CD14-positive monocyte (primary cell): ENCODE measurements around the gene ADAM23. TPM values are rescaled to one million over a fixed set of nuclear protein-coding genes. Genes with fewer than 3 reads are reported as not detected.

ENCODE experiments used
- DNase-seq, 3 donors: peaks; one replicate each; pipeline ENCODE4 v3.0.0-alpha.2; 2011 to 2022
- H2AFZ ChIP-seq: 2 replicates; pipeline ENCODE4 v1.6.0; 2012; ENCODE audit warnings: mild to moderate bottlenecking, low read depth, low read length, inconsistent platforms; ENCODE audit not compliant: insufficient read depth, poor library complexity, severe bottlenecking
- H3K27ac ChIP-seq, 2 donors: 1 replicate in 1 of 2; 2 replicates in 1 of 2; pipeline ENCODE4 v1.5.1; 2012 to 2013; ENCODE audit warnings: low read length in 2 of 2, control low read depth in 1 of 2, inconsistent platforms in 1 of 2, low read depth in 1 of 2, mild to moderate bottlenecking in 1 of 2
- H3K27me3 ChIP-seq, 2 donors: one replicate each; pipeline versions ENCODE4 v1.6.0 to v1.6.1; 2011 to 2013; ENCODE audit warnings: low read length in 2 of 2; ENCODE audit not compliant: control insufficient read depth in 2 of 2, insufficient read depth in 2 of 2
- H3K36me3 ChIP-seq, 2 donors: replicated peaks in 1 of 2; 1 replicate in 1 of 2; 2 replicates in 1 of 2; pipeline versions ENCODE4 v1.5.1 to v1.6.1; 2012 to 2013; ENCODE audit warnings: low read length in 2 of 2, control low read depth in 1 of 2, inconsistent platforms in 1 of 2, mild to moderate bottlenecking in 1 of 2; ENCODE audit not compliant: insufficient read depth in 2 of 2, control insufficient read depth in 1 of 2
- H3K4me1 ChIP-seq, 2 donors: 1 replicate in 1 of 2; 2 replicates in 1 of 2; pipeline versions ENCODE4 v1.5.1 to v1.6.1; 2012 to 2013; ENCODE audit warnings: low read length in 2 of 2, control low read depth in 1 of 2, inconsistent platforms in 1 of 2, mild to moderate bottlenecking in 1 of 2, moderate library complexity in 1 of 2; ENCODE audit not compliant: insufficient read depth in 2 of 2, control insufficient read depth in 1 of 2
- H3K4me2 ChIP-seq: replicated peaks from 2 replicates; pipeline ENCODE3; 2012; ENCODE audit warnings: low read length, moderate library complexity, mild to moderate bottlenecking; ENCODE audit not compliant: poor library complexity, severe bottlenecking; ENCODE audit errors: extremely low read depth
- H3K4me3 ChIP-seq, 3 experiments: fragments of 200-600 bp in 1 of 3; sonication (generic) in 1 of 3; replicated peaks in 1 of 3; 1 replicate in 2 of 3; 2 replicates in 1 of 3; pipeline ENCODE4 v1.5.1; 2011 to 2013; ENCODE audit warnings: low read length in 3 of 3, mild to moderate bottlenecking in 3 of 3, control low read depth in 2 of 3, low read depth in 2 of 3, inconsistent platforms in 1 of 3, moderate library complexity in 1 of 3
- H3K79me2 ChIP-seq: 2 replicates; pipeline ENCODE4 v1.6.0; 2012; ENCODE audit warnings: mild to moderate bottlenecking, control low read depth, inconsistent platforms, low read length, moderate library complexity; ENCODE audit not compliant: insufficient read depth
- H3K9ac ChIP-seq: 2 replicates; pipeline ENCODE4 v1.6.0; 2017; ENCODE audit warnings: low read length, mild to moderate bottlenecking; ENCODE audit not compliant: insufficient read depth, poor library complexity, severe bottlenecking
- H3K9me3 ChIP-seq, 2 donors: replicated peaks in 1 of 2; 1 replicate in 1 of 2; 2 replicates in 1 of 2; pipeline versions ENCODE4 v1.5.1 to v1.6.1; 2012 to 2013; ENCODE audit warnings: low read length in 2 of 2, control low read depth in 1 of 2; ENCODE audit not compliant: control insufficient read depth in 1 of 2, insufficient read depth in 1 of 2
- H4K20me1 ChIP-seq: 2 replicates; pipeline ENCODE4 v1.6.0; 2012; ENCODE audit warnings: mild to moderate bottlenecking, low read length, control low read depth, moderate library complexity; ENCODE audit not compliant: insufficient read depth
- H3K27ac Mint-ChIP-seq, 7 donors: one replicate each; pipeline ENCODE4 v1.8.0; 2020; ENCODE audit warnings: mild to moderate bottlenecking in 7 of 7, mixed read lengths in 7 of 7, moderate library complexity in 6 of 7, inconsistent platforms in 2 of 7
- H3K27me3 Mint-ChIP-seq, 3 donors: one replicate each; pipeline ENCODE4 v1.8.0; 2021 to 2022; ENCODE audit warnings: low read depth in 3 of 3, mild to moderate bottlenecking in 3 of 3, mixed read lengths in 3 of 3, moderate library complexity in 3 of 3, inconsistent platforms in 1 of 3
- H3K36me3 Mint-ChIP-seq, 2 donors: one replicate each; pipeline ENCODE4 v1.8.0; 2020; ENCODE audit warnings: mixed read lengths in 2 of 2, inconsistent platforms in 1 of 2, mild to moderate bottlenecking in 1 of 2
- H3K4me1 Mint-ChIP-seq: one replicate; pipeline ENCODE4 v1.8.0; 2020; ENCODE audit warnings: mild to moderate bottlenecking, mixed read lengths
- H3K4me3 Mint-ChIP-seq, 2 donors: one replicate each; pipeline ENCODE4 v1.8.0; 2020; ENCODE audit warnings: mild to moderate bottlenecking in 2 of 2, mixed read lengths in 2 of 2, moderate library complexity in 1 of 2
- H3K9me3 Mint-ChIP-seq, 7 donors: one replicate each; pipeline ENCODE4 v1.8.0; 2020 to 2022; ENCODE audit warnings: mixed read lengths in 7 of 7, mild to moderate bottlenecking in 6 of 7, moderate library complexity in 6 of 7, inconsistent platforms in 2 of 7
- CTCF ChIP-seq: fragments of 200-600 bp; IDR thresholded peaks from one replicate; pipeline ENCODE4 v1.8.0; 2022; ENCODE audit warnings: antibody characterized with exemption, mild to moderate bottlenecking
- WGBS: methylation state at CpG from one replicate; pipeline ENCODE4 v1.1.5; 2013; ENCODE audit warnings: missing lambda C conversion rate; ENCODE audit not compliant: insufficient coverage; 5-methylcytosine and 5-hydroxymethylcytosine counted together
- intact Hi-C, 2 donors: fragments of 100-400 bp; cut with micrococcal nuclease; formaldehyde crosslinking; loops; one replicate each; pipeline versions ENCODE4 v1.15.0 to v1.15.1; 2023
- polyA plus RNA-seq, 3 donors: library from polyadenylated mRNA; depleted of rRNA in 1 of 3; unstranded in 2 of 3; stranded (reverse) in 1 of 3; fragments of 300-500 nt in 2 of 3; fragments of >200 nt in 1 of 3; fragmentation: Illumina TruSeq in 2 of 3; gene quantifications; 1 replicate in 2 of 3; 2 replicates in 1 of 3; pipeline ENCODE4 v1.2.3, GENCODE V29; 2012 to 2021

ADAM23 gene
- polyA plus RNA-seq, 3 donors, result not detected

DNA sequence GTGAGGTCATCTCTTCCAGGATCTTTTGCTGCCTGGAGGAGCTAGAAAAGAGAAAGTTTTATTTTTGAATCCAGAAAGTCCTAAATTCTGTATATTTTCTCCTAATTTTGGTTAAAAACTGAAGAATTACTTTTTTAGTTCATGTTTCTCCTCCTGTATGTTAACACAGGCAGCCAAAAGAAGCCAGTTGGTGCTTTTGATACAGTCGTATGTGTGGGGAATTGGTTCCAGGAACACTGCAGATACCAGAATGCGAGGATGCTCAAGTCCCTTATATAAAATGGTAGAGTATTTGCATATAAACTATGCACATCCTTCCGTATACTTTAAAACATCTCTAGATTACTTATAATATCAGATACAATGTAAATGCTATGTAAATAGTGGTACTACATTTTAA is 22.6 kb upstream of the ADAM23 start:
- no peak overlapping the region for H2AFZ ChIP-seq
- H3K27me3 ChIP-seq, result no peaks in the 10 kb centered on the region
- no CpG with 5 or more reads among the region's 3 CpGs for WGBS
- peaks cover 5 to 20% (median 10%) of the 10 kb centered on the region in 7 donors for H3K9me3 Mint-ChIP-seq
- H3K36me3 ChIP-seq, result no peaks in the 10 kb centered on the region
- no peak overlapping the region for H3K4me3 Mint-ChIP-seq
- H3K4me3 ChIP-seq, result no peak overlapping the region
- no peaks in the 10 kb centered on the region for H3K36me3 Mint-ChIP-seq
- H3K9me3 ChIP-seq, result peaks cover 4 to 10% of the 10 kb centered on the region in 2 donors
- DNase-seq, result no peak
- H3K4me1 ChIP-seq, result no peaks in the 10 kb centered on the region
- peaks cover 3% of the 10 kb centered on the region for H3K4me1 Mint-ChIP-seq
- no peak overlapping the region for H3K27ac Mint-ChIP-seq
- no peaks in the 10 kb centered on the region for H3K79me2 ChIP-seq
- intact Hi-C loops, result no loop called here
- TF ChIP-seq CTCF, result no peak
- no peaks in the 10 kb centered on the region for H4K20me1 ChIP-seq
- peaks cover 0 to 7% (median 4%) of the 10 kb centered on the region in 3 donors for H3K27me3 Mint-ChIP-seq
- no peak overlapping the region for H3K27ac ChIP-seq
- H3K9ac ChIP-seq, result no peak overlapping the region
- no peak overlapping the region for H3K4me2 ChIP-seq

- Histone ChIP-seq H3K36me3 (no peaks in the 10 kb centered on the region), H3K4me1 (no peaks in the 10 kb centered on the region), H3K79me2 (no peaks in the 10 kb centered on the region), H3K27me3 (no peaks in the 10 kb centered on the region), H3K27ac (no peak overlapping the region), H3K4me2 (no peak overlapping the region), H3K9ac (no peak overlapping the region), H3K4me3 (no peak overlapping the region), H4K20me1 (no peaks in the 10 kb centered on the region), H3K9me3 (peaks cover 4 to 10% of the 10 kb centered on the region in 2 donors), H2AFZ (no peak overlapping the region)
- Mint-ChIP-seq H3K36me3 (no peaks in the 10 kb centered on the region), H3K27me3 (peaks cover 3 to 5% (median 4%) of the 10 kb centered on the region in 3 donors), H3K4me1 (peaks cover 3% of the 10 kb centered on the region), H3K27ac (no peak overlapping the region), H3K4me3 (no peak overlapping the region), H3K9me3 (peaks cover 0 to 18% (median 7%) of the 10 kb centered on the region in 7 donors)
- TF ChIP-seq CTCF, result no peak
- intact Hi-C loops, result no loop called here
- no peak for DNase-seq
Measured at GRCh38 chr2:206422493-206422892, 20.8 kb upstream of the ADAM23 start.
